Lower leg skin (tissue), 3 donors: Measurements from ENCODE around the gene PUDP.

ENCODE experiments used
- POLR2A ChIP-seq, 2 donors: fragments of 450-650 bp; IDR thresholded peaks; one replicate each; pipeline ENCODE4 v1.6.1; 2016 to 2017; ENCODE audit warnings: antibody characterized with exemption in 2 of 2, mild to moderate bottlenecking in 1 of 2, moderate library complexity in 1 of 2
- TF ChIP-seq, protein P1 (sequence below), 3 donors: fragments of 450-650 bp; IDR thresholded peaks; one replicate each; pipeline ENCODE4 v1.5.1; 2016; ENCODE audit warnings: antibody characterized with exemption in 3 of 3, mild to moderate bottlenecking in 3 of 3, moderate library complexity in 2 of 3

DNA sequence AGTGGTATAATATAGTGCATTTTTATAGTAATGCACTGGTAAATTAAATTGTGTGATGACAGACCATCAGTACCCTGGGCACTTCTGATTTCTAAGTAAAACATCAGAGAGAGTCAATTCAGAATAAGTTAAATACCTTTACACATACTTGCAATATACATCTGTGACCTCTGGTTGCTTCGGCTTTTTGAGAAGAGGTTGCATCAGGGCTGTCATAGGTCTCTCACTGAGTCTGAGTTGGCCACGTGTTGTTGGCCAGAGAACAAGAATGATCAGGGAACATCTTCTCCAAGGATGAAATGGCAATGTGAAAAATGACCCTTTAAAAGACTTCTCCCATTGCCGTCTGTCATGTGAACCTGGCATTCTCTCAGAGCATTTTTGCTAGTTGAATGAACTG is 36.9 kb upstream of the PUDP start:
- no peak for TF ChIP-seq POLR2A (IDR thresholded peaks at IDR 0.05)
- TF ChIP-seq, protein P1, sequence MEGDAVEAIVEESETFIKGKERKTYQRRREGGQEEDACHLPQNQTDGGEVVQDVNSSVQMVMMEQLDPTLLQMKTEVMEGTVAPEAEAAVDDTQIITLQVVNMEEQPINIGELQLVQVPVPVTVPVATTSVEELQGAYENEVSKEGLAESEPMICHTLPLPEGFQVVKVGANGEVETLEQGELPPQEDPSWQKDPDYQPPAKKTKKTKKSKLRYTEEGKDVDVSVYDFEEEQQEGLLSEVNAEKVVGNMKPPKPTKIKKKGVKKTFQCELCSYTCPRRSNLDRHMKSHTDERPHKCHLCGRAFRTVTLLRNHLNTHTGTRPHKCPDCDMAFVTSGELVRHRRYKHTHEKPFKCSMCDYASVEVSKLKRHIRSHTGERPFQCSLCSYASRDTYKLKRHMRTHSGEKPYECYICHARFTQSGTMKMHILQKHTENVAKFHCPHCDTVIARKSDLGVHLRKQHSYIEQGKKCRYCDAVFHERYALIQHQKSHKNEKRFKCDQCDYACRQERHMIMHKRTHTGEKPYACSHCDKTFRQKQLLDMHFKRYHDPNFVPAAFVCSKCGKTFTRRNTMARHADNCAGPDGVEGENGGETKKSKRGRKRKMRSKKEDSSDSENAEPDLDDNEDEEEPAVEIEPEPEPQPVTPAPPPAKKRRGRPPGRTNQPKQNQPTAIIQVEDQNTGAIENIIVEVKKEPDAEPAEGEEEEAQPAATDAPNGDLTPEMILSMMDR (IDR thresholded peaks at IDR 0.05): no peak
